MM.1S (cell line): ENCODE data around the gene NEDD8.

Source experiments
- DNase-seq: peaks from one replicate; pipeline ENCODE4 v3.0.0-alpha.2; 2015
- H2AFZ ChIP-seq: fragments of 300-600 bp; sonication (generic); 2 replicates; pipeline ENCODE4 v1.6.0; 2016; ENCODE audit warnings: antibody characterized with exemption, low read length
- H3F3A ChIP-seq: fragments of 300-600 bp; sonication (generic); 2 replicates; pipeline ENCODE4 v1.6.1; 2016; ENCODE audit warnings: mild to moderate bottlenecking, antibody characterized with exemption, low read length, moderate library complexity, mixed read lengths; ENCODE audit not compliant: insufficient read depth
- H3K27ac ChIP-seq: fragments of 300-600 bp; sonication (generic); 2 replicates; pipeline ENCODE4 v1.5.1; 2016; ENCODE audit warnings: mild to moderate bottlenecking, low read length
- H3K27me3 ChIP-seq: fragments of 300-600 bp; sonication (generic); replicated peaks from 2 replicates; pipeline ENCODE4 v1.6.0; 2016; ENCODE audit warnings: low read length; ENCODE audit not compliant: insufficient read depth
- H3K36me3 ChIP-seq: fragments of 300-600 bp; sonication (generic); replicated peaks from 2 replicates; pipeline ENCODE4 v1.6.1; 2016; ENCODE audit warnings: mild to moderate bottlenecking, low read length, mixed read lengths; ENCODE audit not compliant: insufficient read depth
- H3K4me1 ChIP-seq: fragments of 300-600 bp; sonication (generic); 2 replicates; pipeline ENCODE4 v1.6.1; 2016; ENCODE audit warnings: low read length, mixed read lengths
- H3K4me2 ChIP-seq: fragments of 300-600 bp; sonication (generic); 2 replicates; pipeline ENCODE4 v1.6.0; 2016; ENCODE audit warnings: low read depth, low read length
- H3K4me3 ChIP-seq: fragments of 300-600 bp; sonication (generic); 2 replicates; pipeline ENCODE4 v1.5.1; 2016; ENCODE audit warnings: low read length, mixed read lengths
- H3K79me2 ChIP-seq: fragments of 300-600 bp; sonication (generic); 2 replicates; pipeline ENCODE4 v1.6.1; 2016; ENCODE audit warnings: mixed run types, low read length, mixed read lengths
- H3K9ac ChIP-seq: fragments of 300-600 bp; sonication (generic); 2 replicates; pipeline ENCODE4 v1.6.1; 2016; ENCODE audit warnings: low read length, mixed read lengths
- H3K9me2 ChIP-seq: fragments of 300-600 bp; sonication (generic); replicated peaks from 2 replicates; pipeline ENCODE4 v1.6.1; 2016; ENCODE audit warnings: mild to moderate bottlenecking, low read length, mixed read lengths; ENCODE audit not compliant: insufficient read depth
- H3K9me3 ChIP-seq: fragments of 300-600 bp; sonication (generic); replicated peaks from 2 replicates; pipeline ENCODE4 v1.6.1; 2016; ENCODE audit warnings: mild to moderate bottlenecking, low read length, mixed read lengths; ENCODE audit not compliant: insufficient read depth
- H4K20me1 ChIP-seq: fragments of 300-600 bp; sonication (generic); 2 replicates; pipeline ENCODE4 v1.6.1; 2016; ENCODE audit warnings: mild to moderate bottlenecking, low read length, moderate library complexity, mixed read lengths; ENCODE audit not compliant: insufficient read depth
- EZH2 ChIP-seq: fragments of 300-600 bp; sonication (generic); optimal IDR thresholded peaks from 2 replicates; pipeline ENCODE3; 2017; ENCODE audit warnings: low read depth, mild to moderate bottlenecking, antibody characterized with exemption, low read length, mixed read lengths
- EZH2phosphoT487 ChIP-seq: fragments of 300-600 bp; sonication (generic); IDR thresholded peaks from 2 replicates; pipeline ENCODE4 v1.6.1; 2018; ENCODE audit warnings: antibody characterized with exemption, low read length
- TF ChIP-seq, protein P1 (sequence below): fragments of 300-600 bp; sonication (generic); IDR thresholded peaks from 2 replicates; pipeline ENCODE4 v1.5.1; 2016; ENCODE audit warnings: antibody characterized with exemption, low read length, mixed read lengths

NEDD8 gene

GRCh38 chr14:24279301-24280186 is 47.4 kb upstream of the NEDD8 start:
- Histone ChIP-seq H3F3A (no peaks in the 10 kb centered on the region), H4K20me1 (no peaks in the 10 kb centered on the region), H3K4me3 (no peak overlapping the region), H3K27ac (no peak overlapping the region), H3K9ac (no peak overlapping the region), H3K4me2 (no peak overlapping the region), H3K36me3 (no peaks in the 10 kb centered on the region), H3K79me2 (no peaks in the 10 kb centered on the region), H2AFZ (0 out of 2 replicates have a peak overlapping the region, but pooled peaks have one; percentile 27), H3K9me3 (no peaks in the 10 kb centered on the region), H3K27me3 (no peaks in the 10 kb centered on the region), H3K4me1 (peaks cover 7% of the 10 kb centered on the region; the same call in 1 of the 2 replicates), H3K9me2 (no peaks in the 10 kb centered on the region)
- no peak for DNase-seq
- TF ChIP-seq, protein P1, sequence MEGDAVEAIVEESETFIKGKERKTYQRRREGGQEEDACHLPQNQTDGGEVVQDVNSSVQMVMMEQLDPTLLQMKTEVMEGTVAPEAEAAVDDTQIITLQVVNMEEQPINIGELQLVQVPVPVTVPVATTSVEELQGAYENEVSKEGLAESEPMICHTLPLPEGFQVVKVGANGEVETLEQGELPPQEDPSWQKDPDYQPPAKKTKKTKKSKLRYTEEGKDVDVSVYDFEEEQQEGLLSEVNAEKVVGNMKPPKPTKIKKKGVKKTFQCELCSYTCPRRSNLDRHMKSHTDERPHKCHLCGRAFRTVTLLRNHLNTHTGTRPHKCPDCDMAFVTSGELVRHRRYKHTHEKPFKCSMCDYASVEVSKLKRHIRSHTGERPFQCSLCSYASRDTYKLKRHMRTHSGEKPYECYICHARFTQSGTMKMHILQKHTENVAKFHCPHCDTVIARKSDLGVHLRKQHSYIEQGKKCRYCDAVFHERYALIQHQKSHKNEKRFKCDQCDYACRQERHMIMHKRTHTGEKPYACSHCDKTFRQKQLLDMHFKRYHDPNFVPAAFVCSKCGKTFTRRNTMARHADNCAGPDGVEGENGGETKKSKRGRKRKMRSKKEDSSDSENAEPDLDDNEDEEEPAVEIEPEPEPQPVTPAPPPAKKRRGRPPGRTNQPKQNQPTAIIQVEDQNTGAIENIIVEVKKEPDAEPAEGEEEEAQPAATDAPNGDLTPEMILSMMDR: no peak; the same call in 1 of the 2 replicates
- TF ChIP-seq EZH2 (no peak), EZH2phosphoT487 (no peak)

GRCh38 chr14:24278424-24278823 is 46.3 kb upstream of the NEDD8 start:
- Histone ChIP-seq H3K27me3 (no peaks in the 10 kb centered on the region), H2AFZ (no peak overlapping the region), H3K4me1 (peaks cover 15% of the 10 kb centered on the region), H3K4me2 (no peak overlapping the region), H3K9me2 (no peaks in the 10 kb centered on the region), H3K27ac (no peak overlapping the region), H3F3A (0 out of 2 replicates have a peak, but pooled peaks cover 6% of the 10 kb centered on the region), H3K9me3 (no peaks in the 10 kb centered on the region), H4K20me1 (no peaks in the 10 kb centered on the region), H3K36me3 (no peaks in the 10 kb centered on the region), H3K9ac (no peak overlapping the region), H3K4me3 (no peak overlapping the region), H3K79me2 (no peaks in the 10 kb centered on the region)
- no peak for DNase-seq
- no peak for TF ChIP-seq EZH2phosphoT487
- no peak for TF ChIP-seq EZH2
- TF ChIP-seq, protein P1: no peak

GRCh38 chr14:24277606-24278321 is 45.6 kb upstream of the NEDD8 start:
- Histone ChIP-seq H3K27ac (no peak overlapping the region), H3K4me3 (no peak overlapping the region), H3K27me3 (no peaks in the 10 kb centered on the region), H3K4me2 (no peak overlapping the region), H3K4me1 (peaks cover 16% of the 10 kb centered on the region), H2AFZ (no peak overlapping the region), H3K9me3 (no peaks in the 10 kb centered on the region), H3K79me2 (no peaks in the 10 kb centered on the region), H3K36me3 (no peaks in the 10 kb centered on the region), H3K9me2 (no peaks in the 10 kb centered on the region), H3F3A (0 out of 2 replicates have a peak, but pooled peaks cover 6% of the 10 kb centered on the region), H4K20me1 (no peaks in the 10 kb centered on the region), H3K9ac (no peak overlapping the region)
- TF ChIP-seq, protein P1: no peak
- TF ChIP-seq EZH2: no peak
- DNase-seq: no peak
